ENCODE results near the gene EIF2D. TPM values are rescaled to one million over a fixed set of nuclear protein-coding genes. Genes with fewer than 3 reads are reported as not detected.

EIF2D gene
- total and polyA plus RNA-seq, 2 of the 13 experiments (the other 11 are each of a cell fraction or from before 2014, with no cell fraction given): 45.1 to 64.9 TPM

DNA sequence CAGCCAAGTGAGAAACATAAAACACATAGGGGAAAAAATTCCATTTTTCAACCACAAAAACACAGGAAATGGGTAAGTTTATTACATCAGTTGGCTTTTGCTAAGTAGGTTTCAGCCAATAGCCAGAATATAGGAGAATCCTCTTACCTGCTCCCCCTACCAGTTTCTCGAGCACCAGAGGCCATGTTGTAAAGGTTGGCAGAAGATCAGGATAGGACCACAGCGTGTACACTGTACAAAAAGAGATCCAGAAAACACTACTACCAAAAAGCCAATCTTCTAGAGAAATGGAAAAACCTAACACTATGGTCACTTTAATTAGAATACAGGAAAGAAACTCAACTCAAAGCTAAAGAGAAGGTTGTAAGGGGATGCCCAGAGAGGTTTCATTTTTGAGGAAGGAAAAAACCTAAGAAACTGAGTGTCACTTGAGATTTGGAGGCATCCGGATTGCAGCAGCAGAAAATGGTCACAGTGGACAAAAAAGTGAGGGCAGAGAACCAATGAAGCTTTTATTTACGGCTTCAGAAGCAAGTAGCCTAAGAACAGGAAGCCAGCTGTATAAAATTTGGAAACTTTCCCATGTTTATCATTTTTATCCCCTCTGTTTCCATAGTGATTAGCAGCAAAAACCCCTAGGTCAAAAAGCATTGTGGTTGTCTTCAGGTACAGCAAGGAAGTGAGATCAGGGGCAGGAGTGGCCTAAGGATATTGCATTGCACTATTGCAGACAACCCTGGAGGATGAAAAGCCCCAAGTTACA lies 2.9 kb downstream of the EIF2D start:
- H3K9me3 ChIP-seq (ENCODE audit: low read length): no peaks in the 10 kb centered on the region
- H3K79me2 ChIP-seq (ENCODE audit: insufficient read depth, low read length): peaks cover 13% of the 10 kb centered on the region
- CTCF ChIA-PET (ENCODE audit: low intra/inter-chr PET ratio, low total read pairs): interaction anchor here (1.6 kb wide), 1 partner anchor 25 kb away, joined by 4 read pairs; no protein-coding TSS in a partner anchor
- H3K9ac ChIP-seq (ENCODE audit: insufficient read depth, low read depth, low read length): no peak overlapping the region
- peaks cover 6 to 36% of the 10 kb centered on the region in 2 experiments for H3K36me3 ChIP-seq (replicated peaks in 1 of 2; ENCODE audit: control insufficient read depth in 1 of 2, insufficient read depth in 2 of 2, low read length in 2 of 2)
- 98% methylated on average over 4 of the region's 4 CpGs for WGBS (ENCODE audit: low lambda C conversion rate)
- H3K4me2 ChIP-seq (ENCODE audit: low read depth, low read length): no peak overlapping the region
- H2AFZ ChIP-seq (ENCODE audit: low read length): no peak overlapping the region
- H4K20me1 ChIP-seq (ENCODE audit: insufficient read depth, low read length): no peaks in the 10 kb centered on the region
- in situ Hi-C loops (cut with HindIII; ENCODE audit: extremely low pct_ligation_motif_present, low pct_unique_long_range_greater_than_20kb): no loop called here
- no peak overlapping the region for H3K27ac ChIP-seq (ENCODE audit: extremely low read length, insufficient read depth, low read length)
- intact Hi-C loops (cut with micrococcal nuclease; ENCODE audit: unreplicated experiment): loop anchor here (2.0 kb wide), 1 partner anchor 55 kb away; no protein-coding TSS in a partner anchor
- BruUV-seq (replicated peaks): no TSS peak
- TF ChIP-seq, protein P1, sequence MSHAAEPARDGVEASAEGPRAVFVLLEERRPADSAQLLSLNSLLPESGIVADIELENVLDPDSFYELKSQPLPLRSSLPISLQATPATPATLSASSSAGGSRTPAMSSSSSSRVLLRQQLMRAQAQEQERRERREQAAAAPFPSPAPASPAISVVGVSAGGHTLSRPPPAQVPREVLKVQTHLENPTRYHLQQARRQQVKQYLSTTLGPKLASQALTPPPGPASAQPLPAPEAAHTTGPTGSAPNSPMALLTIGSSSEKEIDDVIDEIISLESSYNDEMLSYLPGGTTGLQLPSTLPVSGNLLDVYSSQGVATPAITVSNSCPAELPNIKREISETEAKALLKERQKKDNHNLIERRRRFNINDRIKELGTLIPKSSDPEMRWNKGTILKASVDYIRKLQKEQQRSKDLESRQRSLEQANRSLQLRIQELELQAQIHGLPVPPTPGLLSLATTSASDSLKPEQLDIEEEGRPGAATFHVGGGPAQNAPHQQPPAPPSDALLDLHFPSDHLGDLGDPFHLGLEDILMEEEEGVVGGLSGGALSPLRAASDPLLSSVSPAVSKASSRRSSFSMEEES (CRISPR knock-in tag; IDR thresholded peaks at IDR 0.05): no peak
- TF ChIP-seq ZNF235 (CRISPR knock-in tag; IDR thresholded peaks at IDR 0.05; ENCODE audit: borderline replicate concordance) (no peak), ZNF251 (CRISPR knock-in tag; IDR thresholded peaks at IDR 0.05) (no peak), MYNN (CRISPR knock-in tag; IDR thresholded peaks at IDR 0.05; ENCODE audit: low read depth) (no peak), ZNF788 (CRISPR knock-in tag; IDR thresholded peaks at IDR 0.05; ENCODE audit: borderline replicate concordance) (no peak), CHCHD3 (CRISPR knock-in tag; IDR thresholded peaks at IDR 0.05) (no peak), TCF7 (IDR thresholded peaks at IDR 0.05; ENCODE audit: low read depth) (no peak), STAT5B (CRISPR knock-in tag; IDR thresholded peaks at IDR 0.05) (no peak), ZNF567 (CRISPR knock-in tag; IDR thresholded peaks at IDR 0.05; ENCODE audit: borderline replicate concordance) (no peak)
- TF ChIP-seq, protein P2, sequence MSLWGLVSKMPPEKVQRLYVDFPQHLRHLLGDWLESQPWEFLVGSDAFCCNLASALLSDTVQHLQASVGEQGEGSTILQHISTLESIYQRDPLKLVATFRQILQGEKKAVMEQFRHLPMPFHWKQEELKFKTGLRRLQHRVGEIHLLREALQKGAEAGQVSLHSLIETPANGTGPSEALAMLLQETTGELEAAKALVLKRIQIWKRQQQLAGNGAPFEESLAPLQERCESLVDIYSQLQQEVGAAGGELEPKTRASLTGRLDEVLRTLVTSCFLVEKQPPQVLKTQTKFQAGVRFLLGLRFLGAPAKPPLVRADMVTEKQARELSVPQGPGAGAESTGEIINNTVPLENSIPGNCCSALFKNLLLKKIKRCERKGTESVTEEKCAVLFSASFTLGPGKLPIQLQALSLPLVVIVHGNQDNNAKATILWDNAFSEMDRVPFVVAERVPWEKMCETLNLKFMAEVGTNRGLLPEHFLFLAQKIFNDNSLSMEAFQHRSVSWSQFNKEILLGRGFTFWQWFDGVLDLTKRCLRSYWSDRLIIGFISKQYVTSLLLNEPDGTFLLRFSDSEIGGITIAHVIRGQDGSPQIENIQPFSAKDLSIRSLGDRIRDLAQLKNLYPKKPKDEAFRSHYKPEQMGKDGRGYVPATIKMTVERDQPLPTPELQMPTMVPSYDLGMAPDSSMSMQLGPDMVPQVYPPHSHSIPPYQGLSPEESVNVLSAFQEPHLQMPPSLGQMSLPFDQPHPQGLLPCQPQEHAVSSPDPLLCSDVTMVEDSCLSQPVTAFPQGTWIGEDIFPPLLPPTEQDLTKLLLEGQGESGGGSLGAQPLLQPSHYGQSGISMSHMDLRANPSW (CRISPR knock-in tag; IDR thresholded peaks at IDR 0.05; ENCODE audit: borderline replicate concordance): no peak
- TF ChIP-seq, protein P3, sequence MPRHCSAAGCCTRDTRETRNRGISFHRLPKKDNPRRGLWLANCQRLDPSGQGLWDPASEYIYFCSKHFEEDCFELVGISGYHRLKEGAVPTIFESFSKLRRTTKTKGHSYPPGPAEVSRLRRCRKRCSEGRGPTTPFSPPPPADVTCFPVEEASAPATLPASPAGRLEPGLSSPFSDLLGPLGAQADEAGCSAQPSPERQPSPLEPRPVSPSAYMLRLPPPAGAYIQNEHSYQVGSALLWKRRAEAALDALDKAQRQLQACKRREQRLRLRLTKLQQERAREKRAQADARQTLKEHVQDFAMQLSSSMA (CRISPR knock-in tag; IDR thresholded peaks at IDR 0.05): no peak
- ATAC-seq (no peak), DNase-seq (ENCODE audit: low spot score) (no peak), FAIRE-seq (no peak)
- POLR2A ChIA-PET: no interaction called here
- no peaks in the 10 kb centered on the region for H3K27me3 ChIP-seq (ENCODE audit: control insufficient read depth in 1 of 2, insufficient read depth in 2 of 2, low read length in 2 of 2)
- H3K4me3 ChIP-seq (replicated peaks in 1 of 3; ENCODE audit: insufficient read depth in 1 of 3, low read depth in 2 of 3, low read length in 3 of 3): no peak overlapping the region
- H3K4me1 ChIP-seq (ENCODE audit: insufficient read depth, low read length): peaks cover 10% of the 10 kb centered on the region
